K562 (cell line): ENCODE measurements around the gene GZF1. TPM values are rescaled to one million over a fixed set of nuclear protein-coding genes. Genes with fewer than 3 reads are reported as not detected.

Experiments
- CLOCK ChIP-seq: fragments of 250-450 bp; sonication (Bioruptor Pico); IDR thresholded peaks from 2 replicates; pipeline ENCODE4 v1.4.0; 2020; ENCODE audit warnings: mild to moderate bottlenecking, moderate library complexity, borderline replicate concordance
- ELF1 ChIP-seq: fragments of 200-800 bp; sonication (Bioruptor generic); IDR thresholded peaks from 2 replicates; pipeline ENCODE4 v1.6.1; 2016; ENCODE audit warnings: missing genetic modification characterization, missing compliant biosample characterization
- ESRRB ChIP-seq: fragments of 250-450 bp; sonication (Bioruptor Pico); IDR thresholded peaks from 2 replicates; pipeline ENCODE4 v1.5.0; 2020; ENCODE audit warnings: mild to moderate bottlenecking, moderate library complexity, borderline replicate concordance
- GATA2 ChIP-seq: sonication (generic); formaldehyde crosslinking; IDR thresholded peaks from 2 replicates; pipeline ENCODE4 v1.4.0; 2020; ENCODE audit warnings: mild to moderate bottlenecking, missing genetic modification reagents
- POU5F1 ChIP-seq: fragments of 150-350 bp; IDR thresholded peaks from 2 replicates; pipeline ENCODE4 v1.6.1; 2014; ENCODE audit warnings: borderline replicate concordance, low read length, low read depth, mild to moderate bottlenecking; ENCODE audit not compliant: partially characterized antibody
- RBM15 ChIP-seq: fragments of 200-400 bp; formaldehyde crosslinking; IDR thresholded peaks from 2 replicates; pipeline ENCODE4 v1.6.1; 2018; ENCODE audit warnings: mild to moderate bottlenecking, low read length, moderate library complexity; ENCODE audit not compliant: insufficient read depth
- SMAD2 ChIP-seq: fragments of 150-350 bp; IDR thresholded peaks from 2 replicates; pipeline ENCODE4 v1.6.1; 2014; ENCODE audit warnings: low read depth, mild to moderate bottlenecking, low read length
- SREBF1 ChIP-seq: fragments of 150-350 bp; IDR thresholded peaks from 2 replicates; pipeline ENCODE4 v1.6.1; 2014; ENCODE audit warnings: antibody characterized with exemption, low read depth, low read length, borderline replicate concordance
- TCF7L2 ChIP-seq: fragments of 150-350 bp; IDR thresholded peaks from 2 replicates; pipeline ENCODE4 v1.6.1; 2016; ENCODE audit warnings: low read depth, mild to moderate bottlenecking, low read length, moderate library complexity
- TEAD2 ChIP-seq: fragments of 450-650 bp; IDR thresholded peaks from 2 replicates; pipeline ENCODE4 v1.6.1; 2016; ENCODE audit warnings: missing genetic modification characterization, control low read depth, missing compliant biosample characterization
- TEAD4 ChIP-seq, 2 experiments: sonication (generic) in 1 of 2; formaldehyde crosslinking in 1 of 2; IDR thresholded peaks; 2 replicates each; pipeline versions ENCODE4 v1.6.1 to v1.8.0; 2012 to 2022; ENCODE audit warnings: borderline replicate concordance in 1 of 2, inconsistent platforms in 1 of 2, low read length in 1 of 2, mild to moderate bottlenecking in 1 of 2, missing genetic modification reagents in 1 of 2
- USF2 ChIP-seq: sonication (generic); formaldehyde crosslinking; IDR thresholded peaks from 2 replicates; pipeline ENCODE4 v1.5.0; 2020; ENCODE audit warnings: missing genetic modification reagents
- ZBTB1 ChIP-seq: sonication (generic); formaldehyde crosslinking; IDR thresholded peaks from 2 replicates; pipeline ENCODE4 v1.8.1; 2023; ENCODE audit warnings: missing genetic modification reagents, low read depth, mild to moderate bottlenecking, borderline replicate concordance
- ZHX1 ChIP-seq: fragments of 150-350 bp; conservative IDR thresholded peaks from 2 replicates; pipeline ENCODE4 v1.6.1; 2014; ENCODE audit warnings: low read length
- ZNF445 ChIP-seq: fragments of 250-450 bp; sonication (Bioruptor Pico); IDR thresholded peaks from 2 replicates; pipeline ENCODE4 v1.4.0; 2020; ENCODE audit warnings: low read depth, mild to moderate bottlenecking, moderate library complexity
- polyA plus RNA-seq, 8 experiments: library from polyadenylated mRNA; depleted of rRNA in 4 of 8; stranded (reverse) in 5 of 8; unstranded in 3 of 8; fragments of >200 nt; fragmentation: Nextera tagmentation in 2 of 8; fragmentation: Illumina TruSeq in 1 of 8; extraction: Ambion mirVana in 2 of 8; extraction: Trizol in 1 of 8; gene quantifications; 2 replicates each; pipeline versions ENCODE4 v1.2.1 to v1.2.3, GENCODE V29; 2011 to 2014; ENCODE audit warnings: inconsistent platforms in 1 of 8, missing spikeins in 1 of 8
- total RNA-seq, 7 experiments: library from RNA; depleted of rRNA in 6 of 7; stranded (reverse); fragments of >200 nt in 6 of 7; fragmentation: Illumina TruSeq in 2 of 7; extraction: Trizol in 2 of 7; gene quantifications; 2 replicates each; pipeline versions ENCODE4 v1.2.1 to v1.2.3, GENCODE V29; 2011 to 2021; ENCODE audit warnings: low replicate concordance in 1 of 7
- TF ChIP-seq, protein P1 (sequence below): fragments of 250-450 bp; sonication (Bioruptor Pico); IDR thresholded peaks from 2 replicates; pipeline ENCODE4 v1.8.0; 2022; ENCODE audit warnings: moderate library complexity, mild to moderate bottlenecking, inconsistent platforms

Gene GZF1
- total and polyA plus RNA-seq, 9 of the 15 experiments (the other 6 are each of a cell fraction or from before 2014, with no cell fraction given) = 1.2 to 15.7 (median 7.4) TPM

DNA sequence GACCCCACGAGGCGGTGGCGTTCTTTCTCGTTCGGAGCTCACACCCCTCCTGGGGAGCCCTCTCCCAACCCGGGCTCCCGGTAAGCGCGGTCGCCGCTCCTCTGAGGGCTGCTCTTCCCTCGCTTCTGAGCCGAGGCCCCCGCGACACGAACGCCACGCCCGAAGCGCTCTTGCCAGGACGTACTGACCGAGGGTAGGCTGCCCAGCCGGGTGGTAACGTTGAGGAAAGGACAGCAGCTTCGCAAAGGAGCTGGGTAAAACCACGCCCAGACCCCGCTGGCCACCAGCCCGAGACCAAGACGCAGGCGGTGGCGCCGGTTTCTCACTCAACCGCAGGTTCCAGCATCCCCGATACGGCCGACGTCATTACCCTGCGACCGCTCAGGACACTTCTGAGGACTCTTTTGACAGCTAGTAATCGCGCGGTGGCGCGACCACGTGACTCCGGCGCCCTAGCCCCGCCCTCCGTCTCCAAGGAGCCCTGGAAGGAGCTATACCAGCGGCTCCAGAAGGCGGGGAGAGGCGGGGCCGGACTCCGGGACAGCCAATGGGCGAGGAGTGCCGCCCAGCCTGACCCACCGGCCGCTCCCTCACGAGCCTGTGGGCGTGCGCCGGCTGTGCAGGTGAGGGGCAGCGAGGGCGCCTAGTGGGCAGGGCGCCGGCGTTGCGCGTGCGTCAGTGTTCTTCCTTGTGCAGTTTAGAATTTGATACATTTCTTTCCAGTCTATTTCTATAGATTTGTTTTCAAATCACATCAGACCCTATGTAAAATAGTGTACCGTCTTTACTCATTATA is 4.0 kb upstream of the GZF1 start (continued):
- TF ChIP-seq CLOCK (CRISPR knock-in tag) (0 out of 2 replicates have a peak, but pooled peaks have one; percentile 58), USF2 (CRISPR knock-in tag) (peak; percentile 94), SMAD2 (no peak), TEAD4 (IDR thresholded peaks at IDR 0.05; ENCODE audit: low read length) (no peak), TEAD4 (CRISPR knock-in tag; IDR thresholded peaks at IDR 0.05; ENCODE audit: borderline replicate concordance) (no peak), ELF1 (tag) (no peak), TEAD2 (no peak), TCF7L2 (no peak), ESRRB (CRISPR knock-in tag) (no peak), POU5F1 (no peak), ZHX1 (no peak), RBM15 (no peak), GATA2 (CRISPR knock-in tag) (no peak), SREBF1 (no peak), ZNF445 (CRISPR knock-in tag) (no peak), ZBTB1 (CRISPR knock-in tag) (peak; percentile 71; the same call in 1 of the 2 replicates)
- TF ChIP-seq, protein P1, sequence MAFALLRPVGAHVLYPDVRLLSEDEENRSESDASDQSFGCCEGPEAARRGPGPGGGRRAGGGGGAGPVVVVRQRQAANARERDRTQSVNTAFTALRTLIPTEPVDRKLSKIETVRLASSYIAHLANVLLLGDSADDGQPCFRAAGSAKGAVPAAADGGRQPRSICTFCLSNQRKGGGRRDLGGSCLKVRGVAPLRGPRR (CRISPR knock-in tag) = no peak
